Sigmoid colon (tissue), 4 donors: ENCODE results near the gene GSK3B.

Source experiments
- EP300 ChIP-seq, 4 donors: sonication (generic); formaldehyde crosslinking; IDR thresholded peaks; one replicate each; pipeline ENCODE4 v1.6.1; 2017; ENCODE audit warnings: antibody characterized with exemption in 4 of 4
- POLR2A ChIP-seq, 2 donors: fragments of 450-650 bp; IDR thresholded peaks; one replicate each; pipeline ENCODE4 v1.6.1; 2016; ENCODE audit warnings: antibody characterized with exemption in 2 of 2, mild to moderate bottlenecking in 2 of 2, moderate library complexity in 2 of 2
- POLR2AphosphoS5 ChIP-seq, 4 donors: sonication (generic); formaldehyde crosslinking; IDR thresholded peaks; one replicate each; pipeline ENCODE4 v1.6.1; 2017; ENCODE audit warnings: antibody characterized with exemption in 4 of 4
- TF ChIP-seq, protein P1 (sequence below), 4 experiments: fragments of 450-650 bp in 3 of 4; fragments of 200-600 bp in 1 of 4; IDR thresholded peaks; one replicate each; pipeline ENCODE4 v1.5.1; 2016 to 2019; ENCODE audit warnings: antibody characterized with exemption in 4 of 4, mild to moderate bottlenecking in 3 of 4, moderate library complexity in 2 of 4

DNA sequence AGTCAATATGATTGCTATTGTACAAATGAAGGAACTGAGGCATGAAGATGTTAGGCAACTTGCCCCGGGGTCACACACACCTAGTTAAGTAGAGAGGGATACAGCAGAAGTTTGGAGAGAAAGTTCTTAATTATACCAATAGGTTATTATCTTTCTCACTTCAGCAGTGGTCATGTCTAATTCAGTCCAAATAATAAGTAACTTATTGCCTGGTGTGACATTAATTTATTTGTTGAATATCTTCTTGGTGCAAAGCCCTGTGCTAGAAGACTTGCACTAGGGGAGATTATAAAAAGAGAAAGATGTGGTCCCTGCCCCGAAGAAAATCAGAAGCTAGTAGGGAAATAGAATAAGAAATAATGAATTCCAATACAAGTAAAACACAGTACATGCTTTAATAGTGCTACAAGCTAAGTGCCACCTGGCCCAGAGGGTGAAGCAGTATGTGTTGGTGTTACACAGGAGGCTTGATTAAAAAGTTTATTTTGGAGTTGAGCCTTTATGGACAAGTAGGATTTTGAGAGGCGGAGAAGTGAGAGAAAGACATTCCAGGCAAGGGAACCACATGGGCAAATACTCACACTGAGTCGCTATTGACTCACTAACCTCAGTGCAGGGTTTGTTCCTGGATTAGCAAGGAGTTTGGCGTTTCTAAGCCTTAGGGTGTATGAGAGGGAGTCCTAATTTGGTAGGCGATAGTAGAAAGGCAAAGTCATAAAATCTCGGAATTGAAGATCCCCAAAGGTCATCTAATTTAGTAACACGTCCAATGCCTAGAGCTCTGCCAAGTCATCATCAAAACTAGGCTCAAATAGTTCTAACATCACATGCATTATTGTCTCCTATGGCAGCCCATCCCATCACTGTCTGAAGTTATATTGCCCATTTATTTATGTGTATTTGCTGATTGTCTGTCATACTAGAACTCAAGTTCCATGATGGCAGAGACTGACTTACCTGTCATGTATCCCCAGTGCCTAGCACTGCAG, 19.2 kb upstream of the GSK3B start:
- TF ChIP-seq, protein P1, sequence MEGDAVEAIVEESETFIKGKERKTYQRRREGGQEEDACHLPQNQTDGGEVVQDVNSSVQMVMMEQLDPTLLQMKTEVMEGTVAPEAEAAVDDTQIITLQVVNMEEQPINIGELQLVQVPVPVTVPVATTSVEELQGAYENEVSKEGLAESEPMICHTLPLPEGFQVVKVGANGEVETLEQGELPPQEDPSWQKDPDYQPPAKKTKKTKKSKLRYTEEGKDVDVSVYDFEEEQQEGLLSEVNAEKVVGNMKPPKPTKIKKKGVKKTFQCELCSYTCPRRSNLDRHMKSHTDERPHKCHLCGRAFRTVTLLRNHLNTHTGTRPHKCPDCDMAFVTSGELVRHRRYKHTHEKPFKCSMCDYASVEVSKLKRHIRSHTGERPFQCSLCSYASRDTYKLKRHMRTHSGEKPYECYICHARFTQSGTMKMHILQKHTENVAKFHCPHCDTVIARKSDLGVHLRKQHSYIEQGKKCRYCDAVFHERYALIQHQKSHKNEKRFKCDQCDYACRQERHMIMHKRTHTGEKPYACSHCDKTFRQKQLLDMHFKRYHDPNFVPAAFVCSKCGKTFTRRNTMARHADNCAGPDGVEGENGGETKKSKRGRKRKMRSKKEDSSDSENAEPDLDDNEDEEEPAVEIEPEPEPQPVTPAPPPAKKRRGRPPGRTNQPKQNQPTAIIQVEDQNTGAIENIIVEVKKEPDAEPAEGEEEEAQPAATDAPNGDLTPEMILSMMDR (IDR thresholded peaks at IDR 0.05) = no peak
- TF ChIP-seq POLR2A (IDR thresholded peaks at IDR 0.05) (no peak), POLR2AphosphoS5 (IDR thresholded peaks at IDR 0.05) (no peak), EP300 (IDR thresholded peaks at IDR 0.05) (no peak)
